ENCODE data around the gene SENP1. TPM values are rescaled to one million over a fixed set of nuclear protein-coding genes. Genes with fewer than 3 reads are reported as not detected.

The SENP1 gene
- total and polyA plus RNA-seq, 11 donors = 2.1 to 13.6 (median 8.6) TPM

GRCh38 chr12:48015129-48015528 lies 90.8 kb downstream of the SENP1 start:
- Histone ChIP-seq H3K9me3 (no peaks in the 10 kb centered on the region), H3K27me3 (peaks cover 0 to 20% (median 0%) of the 10 kb centered on the region in 9 donors), H3K4me3 (no peak overlapping the region), H3K27ac (no peak overlapping the region), H3K36me3 (no peaks in the 10 kb centered on the region), H3K4me1 (no peaks in the 10 kb centered on the region)
- no peak for ATAC-seq
- intact Hi-C loops (cut with DNase I) = no loop called here
- TF ChIP-seq CTCF (IDR thresholded peaks at IDR 0.05) = no peak
- TF ChIP-seq POLR2A (IDR thresholded peaks at IDR 0.05) = no peak
- 58 to 94% (median 70%) methylated on average over 1 of the region's 1 CpG for WGBS, 4 donors
- no peak for DNase-seq

GRCh38 chr12:48013287-48013686 lies 92.6 kb downstream of the SENP1 start:
- Histone ChIP-seq H3K27ac (no peak overlapping the region), H3K4me1 (no peaks in the 10 kb centered on the region), H3K4me3 (no peak overlapping the region), H3K36me3 (no peaks in the 10 kb centered on the region), H3K27me3 (peaks cover 0 to 22% (median 3%) of the 10 kb centered on the region in 9 donors), H3K9me3 (no peaks in the 10 kb centered on the region)
- intact Hi-C loops (cut with DNase I) = no loop called here
- ATAC-seq (no peak), DNase-seq (no peak)
- WGBS, 4 donors = 62 to 71% (median 68%) methylated on average over 2 of the region's 2 CpGs
- TF ChIP-seq POLR2A (IDR thresholded peaks at IDR 0.05) = no peak
- no peak for TF ChIP-seq CTCF (IDR thresholded peaks at IDR 0.05)

- Histone ChIP-seq H3K4me3 (no peak overlapping the region), H3K27me3 (peaks cover 0 to 28% (median 6%) of the 10 kb centered on the region in 9 donors), H3K4me1 (no peaks in the 10 kb centered on the region), H3K9me3 (no peaks in the 10 kb centered on the region), H3K27ac (no peak overlapping the region), H3K36me3 (no peaks in the 10 kb centered on the region)
- ATAC-seq = no peak
- DNase-seq = no peak
- no peak for TF ChIP-seq POLR2A (IDR thresholded peaks at IDR 0.05)
- TF ChIP-seq CTCF (IDR thresholded peaks at IDR 0.05) = no peak
- intact Hi-C loops (cut with DNase I) = no loop called here
- 69 to 82% (median 73%) methylated on average over 8 of the region's 8 CpGs for WGBS, 4 donors
Observed at GRCh38 chr12:48012070-48012469, 93.8 kb downstream of the SENP1 start.

GRCh38 chr12:48010366-48010970 lies 95.4 kb downstream of the SENP1 start:
- 57 to 77% (median 69%) methylated on average over 7 of the region's 7 CpGs for WGBS, 4 donors
- ATAC-seq = peak in 1 of 4 donors; percentile 20
- H3K27me3 ChIP-seq = peaks cover 3 to 40% (median 10%) of the 10 kb centered on the region in 9 donors

More at GRCh38 chr12:48010366-48010970, 95.4 kb downstream of the SENP1 start:
- intact Hi-C loops (cut with DNase I) = no loop called here
- DNase-seq = no peak
- no peak overlapping the region for H3K27ac ChIP-seq
- no peak for TF ChIP-seq POLR2A (IDR thresholded peaks at IDR 0.05)
- TF ChIP-seq CTCF (IDR thresholded peaks at IDR 0.05) = no peak
- H3K4me3 ChIP-seq = no peak overlapping the region
- no peaks in the 10 kb centered on the region for H3K4me1 ChIP-seq
- no peaks in the 10 kb centered on the region for H3K36me3 ChIP-seq
- no peaks in the 10 kb centered on the region for H3K9me3 ChIP-seq

All from heart left ventricle (tissue), 16 donors.